ENCODE results near the gene SLAMF7.

DNA sequence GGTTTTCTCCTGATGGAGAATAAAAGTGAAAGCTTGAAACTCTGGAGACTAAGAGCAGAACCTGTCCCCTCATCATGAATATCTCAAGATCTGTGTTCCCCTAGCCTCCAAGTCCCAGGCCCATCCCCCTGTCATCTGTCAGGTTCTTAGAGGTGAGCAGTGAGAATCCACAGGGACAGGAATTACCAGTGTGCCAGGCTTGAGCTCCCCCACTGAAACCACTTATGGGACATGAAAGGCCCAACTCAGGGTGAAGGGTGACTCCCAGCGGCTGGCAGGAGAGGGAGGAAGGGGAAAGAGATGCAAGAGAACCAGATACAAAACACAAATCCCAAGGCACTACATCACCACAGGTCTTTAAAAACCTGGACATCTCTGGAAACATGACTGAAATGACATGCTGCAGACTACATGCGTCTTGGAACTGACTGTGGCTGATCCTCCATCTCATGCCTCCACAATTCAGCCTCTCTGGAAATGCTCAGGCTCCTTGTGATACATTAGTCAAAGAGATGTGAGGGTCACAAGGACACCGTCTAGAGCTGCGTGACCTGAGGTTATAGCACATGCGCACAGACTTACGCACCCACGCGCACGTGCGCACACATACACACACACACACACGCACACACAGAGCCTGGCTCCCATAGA, 50.1 kb downstream of the SLAMF7 start:
- TF ChIP-seq EP300 (IDR thresholded peaks at IDR 0.05) (no peak), CTCF (IDR thresholded peaks at IDR 0.05) (no peak), POLR2A (IDR thresholded peaks at IDR 0.05) (no peak)
